ENCODE measurements around the gene CT47C1. TPM values are rescaled to one million over a fixed set of nuclear protein-coding genes. Genes with fewer than 3 reads are reported as not detected.

CT47C1 gene
- total RNA-seq, 2 donors from 2014 or later, result not detected

- H3K9me3 Mint-ChIP-seq, result peaks cover 32% of the 10 kb centered on the region
- no peak overlapping the region for H3K27ac ChIP-seq (ENCODE audit: low read depth, low read length)
- 86 to 87% methylated on average over 1 to 2 of the region's 2 CpGs for WGBS, 2 experiments (ENCODE audit: insufficient coverage in 1 of 2, insufficient read length in 1 of 2)
- H3K27me3 Mint-ChIP-seq (ENCODE audit: insufficient read depth), result peaks cover 9% of the 10 kb centered on the region
- H3K27ac Mint-ChIP-seq, result no peak overlapping the region
- DNase-seq, result no peak
- no peaks in the 10 kb centered on the region for H3K36me3 Mint-ChIP-seq (ENCODE audit: low read depth)
- no peak for TF ChIP-seq CTCF (conservative IDR thresholded peaks at IDR 0.05)
- H3K4me3 ChIP-seq (ENCODE audit: low read length), result no peak overlapping the region
- H3K9ac ChIP-seq (ENCODE audit: extremely low read depth, low read length, poor library complexity, severe bottlenecking), result no peak overlapping the region
- H3K9me3 ChIP-seq (ENCODE audit: control insufficient read depth, low read length), result no peaks in the 10 kb centered on the region
- H3K4me1 ChIP-seq (ENCODE audit: control insufficient read depth, insufficient read depth, low read length), result no peaks in the 10 kb centered on the region
- H3K4me1 Mint-ChIP-seq, result no peaks in the 10 kb centered on the region
- H3K36me3 ChIP-seq (ENCODE audit: control insufficient read depth, insufficient read depth, low read length), result no peaks in the 10 kb centered on the region
- no peak overlapping the region for H3K4me3 Mint-ChIP-seq
- peaks cover 15% of the 10 kb centered on the region for H3K27me3 ChIP-seq (ENCODE audit: control insufficient read depth, insufficient read depth, low read length, poor library complexity, severe bottlenecking)
These were observed 1.4 kb upstream of the CT47C1 start for GRCh38 chrX:119071381-119071780.

- peaks cover 44% of the 10 kb centered on the region for H3K9me3 Mint-ChIP-seq
- H3K27me3 Mint-ChIP-seq (ENCODE audit: insufficient read depth), result peaks cover 9% of the 10 kb centered on the region
- H3K4me3 Mint-ChIP-seq, result no peak overlapping the region
These were observed 560 bp downstream of the CT47C1 start for GRCh38 chrX:119073200-119073905.

GRCh38 chrX:119073911-119074310, 1.1 kb downstream of the CT47C1 start:
- no peak overlapping the region for H3K4me3 ChIP-seq (ENCODE audit: low read length)
- H3K27ac Mint-ChIP-seq, result no peak overlapping the region

More at GRCh38 chrX:119073200-119073905, 560 bp downstream of the CT47C1 start:
- Histone ChIP-seq H3K27me3 (ENCODE audit: control insufficient read depth, insufficient read depth, low read length, poor library complexity, severe bottlenecking) (peaks cover 5% of the 10 kb centered on the region), H3K9ac (ENCODE audit: extremely low read depth, low read length, poor library complexity, severe bottlenecking) (no peak overlapping the region), H3K36me3 (ENCODE audit: control insufficient read depth, insufficient read depth, low read length) (no peaks in the 10 kb centered on the region), H3K9me3 (ENCODE audit: control insufficient read depth, low read length) (no peaks in the 10 kb centered on the region), H3K27ac (ENCODE audit: low read depth, low read length) (no peak overlapping the region), H3K4me3 (ENCODE audit: low read length) (no peak overlapping the region), H3K4me1 (ENCODE audit: control insufficient read depth, insufficient read depth, low read length) (no peaks in the 10 kb centered on the region)
- H3K36me3 Mint-ChIP-seq (ENCODE audit: low read depth), result no peaks in the 10 kb centered on the region
- TF ChIP-seq CTCF (conservative IDR thresholded peaks at IDR 0.05), result no peak
- WGBS, 2 experiments (ENCODE audit: insufficient coverage in 1 of 2, insufficient read length in 1 of 2), result 92 to 98% methylated on average over 8 to 34 of the region's 43 CpGs
- DNase-seq, result no peak
- no peak overlapping the region for H3K27ac Mint-ChIP-seq
- H3K4me1 Mint-ChIP-seq, result no peaks in the 10 kb centered on the region

More at GRCh38 chrX:119073911-119074310, 1.1 kb downstream of the CT47C1 start:
- H3K36me3 ChIP-seq (ENCODE audit: control insufficient read depth, insufficient read depth, low read length), result no peaks in the 10 kb centered on the region
- no peak for DNase-seq
- TF ChIP-seq CTCF (conservative IDR thresholded peaks at IDR 0.05), result no peak
- Mint-ChIP-seq H3K27me3 (ENCODE audit: insufficient read depth) (peaks cover 9% of the 10 kb centered on the region), H3K4me3 (no peak overlapping the region), H3K4me1 (no peaks in the 10 kb centered on the region), H3K9me3 (peaks cover 48% of the 10 kb centered on the region), H3K36me3 (ENCODE audit: low read depth) (no peaks in the 10 kb centered on the region)
- no peak overlapping the region for H3K9ac ChIP-seq (ENCODE audit: extremely low read depth, low read length, poor library complexity, severe bottlenecking)
- no peak overlapping the region for H3K27ac ChIP-seq (ENCODE audit: low read depth, low read length)
- 97 to 100% methylated on average over 3 to 16 of the region's 19 CpGs for WGBS, 2 experiments (ENCODE audit: insufficient coverage in 1 of 2, insufficient read length in 1 of 2)
- H3K27me3 ChIP-seq (ENCODE audit: control insufficient read depth, insufficient read depth, low read length, poor library complexity, severe bottlenecking), result no peaks in the 10 kb centered on the region
- H3K9me3 ChIP-seq (ENCODE audit: control insufficient read depth, low read length), result no peaks in the 10 kb centered on the region
- H3K4me1 ChIP-seq (ENCODE audit: control insufficient read depth, insufficient read depth, low read length), result no peaks in the 10 kb centered on the region
